GM18499 (cell line): ENCODE measurements around the gene AJUBA.
A peak's percentile ranks its signal among the peaks of the same experiment; 100 is the strongest.
"Not testable (repeated sequence)": the region's sequence is repeated elsewhere in the genome, so short reads cannot be mapped to it uniquely, and the experiment has no call there.

Experiments used
- ATAC-seq: cut with Tn5 transposase; IDR thresholded peaks from one replicate; pipeline ENCODE4 v1.9.1; 2021; ENCODE audit warnings: moderate number of reproducible peaks; ENCODE audit not compliant: insufficient read depth, unreplicated experiment

Gene AJUBA

DNA sequence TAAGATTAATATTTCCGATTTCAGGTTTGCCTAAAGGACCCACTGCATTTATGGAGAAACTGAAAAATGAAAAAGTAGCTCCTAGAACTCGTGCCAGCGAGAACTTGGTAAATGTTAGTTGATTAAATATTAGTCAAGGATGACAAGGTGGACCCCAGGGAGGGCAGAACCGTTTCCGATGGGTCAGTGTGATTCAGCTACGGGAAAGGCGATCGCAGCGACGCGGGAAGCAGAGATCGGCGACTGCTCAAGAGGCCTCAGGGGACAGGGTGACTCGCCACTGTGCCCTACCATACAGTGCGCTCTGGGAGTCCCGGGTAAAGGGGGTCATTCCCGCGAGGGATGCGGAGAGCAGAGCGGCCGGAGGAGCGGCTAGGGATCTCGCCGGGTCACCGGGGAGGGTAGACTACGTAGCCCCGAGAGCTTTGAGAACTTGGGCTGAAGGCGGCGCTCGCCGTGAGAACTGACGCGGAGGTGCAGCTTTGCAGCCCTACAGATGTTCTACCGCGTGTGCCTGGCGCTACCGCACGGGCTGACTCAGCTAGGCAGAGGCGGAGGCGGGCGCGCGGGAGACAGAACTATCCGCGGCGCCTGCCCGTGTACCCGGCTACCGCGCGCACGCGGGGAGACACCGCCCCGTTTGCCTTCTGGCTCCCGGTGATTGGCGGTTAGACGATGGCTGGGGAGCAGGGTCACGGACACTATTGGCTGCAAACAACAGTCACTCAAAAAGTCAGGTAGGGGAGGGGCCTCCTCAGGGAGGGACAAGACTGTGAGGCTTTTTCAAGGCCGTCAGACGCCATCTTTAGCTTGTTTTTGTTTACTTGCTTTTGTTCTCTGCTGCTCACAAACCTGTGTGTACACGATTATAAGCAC is 24.4 kb upstream of the AJUBA start:
- ATAC-seq = peak; percentile 67

DNA sequence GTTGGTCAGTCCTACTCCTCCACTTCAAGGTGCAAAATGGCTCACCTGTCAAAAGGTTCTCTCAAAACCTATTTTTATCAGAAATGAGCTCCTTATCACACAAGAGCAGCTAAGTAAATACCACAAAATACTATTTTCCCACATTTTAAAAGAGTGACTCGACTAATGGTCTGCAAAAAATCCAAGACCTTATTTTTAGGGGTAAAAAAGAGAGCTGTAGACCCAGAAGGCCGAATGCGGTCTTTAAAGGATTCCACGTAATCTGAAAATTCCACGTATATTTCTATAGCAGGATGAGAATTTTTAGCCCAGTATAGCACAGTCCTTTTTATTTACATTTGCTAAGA is 23.8 kb upstream of the AJUBA start:
- no peak for ATAC-seq

DNA sequence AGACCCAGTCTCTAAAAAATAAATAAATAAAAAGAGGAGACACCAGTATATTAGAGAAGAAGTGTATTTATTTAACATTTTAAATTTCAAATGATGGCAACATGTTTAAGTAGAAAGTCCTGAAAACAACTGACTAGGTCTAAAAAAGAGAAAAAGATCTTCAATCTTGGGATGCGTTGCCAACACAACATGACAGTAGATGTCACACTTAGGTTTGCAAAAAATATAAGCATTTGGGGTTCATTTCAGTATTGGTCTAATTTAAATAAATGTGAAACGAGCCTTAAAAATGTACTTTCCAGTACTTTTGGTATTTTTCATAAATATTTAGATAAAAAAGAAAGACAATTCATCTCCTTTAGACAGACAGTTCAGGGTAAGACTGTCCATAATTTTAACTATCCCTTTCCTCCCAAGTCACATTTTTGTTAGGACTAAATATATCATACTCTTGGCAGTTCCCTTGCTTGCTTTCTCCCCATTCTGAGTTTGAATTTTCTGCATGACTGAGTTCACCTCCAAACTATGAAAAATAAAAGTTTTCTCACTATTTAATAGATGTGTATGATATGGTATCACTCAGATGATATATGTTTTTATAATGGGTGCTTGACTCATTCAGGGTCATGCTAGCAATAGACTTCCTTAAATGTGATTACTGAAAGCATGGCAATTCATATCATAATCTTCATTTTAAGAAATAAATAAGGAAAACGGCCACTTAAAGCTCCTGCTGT is 23.3 kb upstream of the AJUBA start:
- no peak for ATAC-seq

DNA sequence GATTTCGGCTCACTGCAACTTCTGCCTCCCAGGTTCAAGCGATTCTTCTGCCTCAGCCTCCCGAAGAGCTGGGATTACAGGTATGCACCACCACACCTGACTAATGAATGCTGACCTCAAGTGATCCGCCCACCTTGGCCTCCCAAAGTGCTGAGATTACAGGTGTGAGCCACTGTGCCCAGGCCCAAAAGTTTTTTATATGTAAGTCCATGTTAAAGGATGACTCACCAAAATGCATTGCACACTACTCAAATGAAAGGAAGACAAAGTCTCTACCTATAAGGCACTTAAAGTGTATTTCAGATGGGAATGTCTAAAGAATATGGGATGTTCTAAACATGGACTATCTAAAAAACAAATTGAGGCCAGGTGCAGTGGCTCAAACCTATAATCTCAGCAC is 21.9 kb upstream of the AJUBA start:
- not testable (repeated sequence) for ATAC-seq

DNA sequence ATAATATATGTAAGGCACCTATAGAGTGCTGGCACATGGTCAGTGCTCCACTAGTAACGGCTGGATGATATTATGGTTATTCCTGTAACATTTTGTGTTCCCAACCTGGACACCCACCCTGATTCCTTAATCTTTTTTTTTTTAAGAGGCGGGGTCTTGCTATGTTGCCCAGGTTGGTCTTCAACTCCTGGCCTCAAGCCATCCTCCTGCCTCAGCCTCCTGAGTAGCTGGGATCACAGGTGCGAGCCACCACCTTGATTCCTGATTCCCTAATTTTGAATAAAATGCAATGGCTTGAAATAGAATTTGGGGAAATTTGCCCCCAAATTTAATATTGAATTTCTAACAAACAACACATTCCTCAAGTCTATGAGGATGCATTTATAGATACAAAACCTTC is 20.2 kb upstream of the AJUBA start:
- ATAC-seq = no peak

DNA sequence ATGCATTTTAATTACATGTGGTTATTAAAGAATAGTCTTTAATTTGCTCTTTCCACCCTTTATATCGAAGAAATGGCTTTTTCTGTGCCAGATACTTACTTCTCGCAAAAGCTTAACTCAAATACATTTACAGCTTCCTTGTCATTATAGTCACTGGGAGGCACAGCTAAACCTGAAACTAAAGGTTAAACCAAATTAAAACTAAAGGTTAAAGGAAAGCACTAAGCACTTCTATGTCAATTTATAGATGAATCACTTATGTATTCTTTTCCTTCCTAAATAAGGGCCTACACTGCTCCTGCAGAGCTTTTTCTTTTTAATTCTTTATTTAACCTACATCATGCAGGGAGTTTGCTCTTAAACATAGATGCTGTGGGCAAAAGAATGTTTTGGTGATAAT is 18.5 kb upstream of the AJUBA start:
- ATAC-seq = no peak

DNA sequence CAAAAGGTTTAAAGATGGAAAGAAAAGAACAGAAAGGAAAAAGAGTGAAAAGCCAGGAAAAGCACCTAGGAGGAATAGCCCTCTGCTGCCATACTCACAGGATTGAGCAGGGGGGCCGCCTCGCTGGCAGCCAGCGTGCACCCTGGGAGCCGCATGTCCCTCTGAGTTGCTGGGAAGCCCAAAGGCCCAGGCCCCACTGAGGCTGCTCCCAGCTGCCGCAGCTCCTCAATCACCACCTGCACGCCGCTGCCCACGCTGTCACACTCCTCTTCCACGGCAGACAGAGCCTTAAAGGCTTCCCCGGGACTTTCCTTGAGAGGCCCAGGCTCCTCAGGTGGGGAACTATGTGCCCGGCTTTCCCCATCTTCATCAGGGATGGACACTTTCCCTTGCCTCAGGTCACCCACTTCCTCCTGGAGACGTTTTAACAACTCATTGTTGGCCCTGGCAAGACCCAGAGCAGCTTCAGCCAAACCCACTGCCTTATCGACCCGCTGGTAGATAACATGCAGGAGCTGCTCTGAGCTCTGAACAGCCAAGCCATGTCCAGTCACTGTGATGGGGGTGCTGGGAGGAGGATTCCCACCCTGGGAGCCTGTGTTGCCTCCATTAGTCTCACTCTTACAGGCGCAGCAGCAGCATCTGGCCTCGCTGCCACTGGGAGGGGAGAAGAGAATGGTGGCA is 16.1 kb upstream of the AJUBA start:
- no peak for ATAC-seq

DNA sequence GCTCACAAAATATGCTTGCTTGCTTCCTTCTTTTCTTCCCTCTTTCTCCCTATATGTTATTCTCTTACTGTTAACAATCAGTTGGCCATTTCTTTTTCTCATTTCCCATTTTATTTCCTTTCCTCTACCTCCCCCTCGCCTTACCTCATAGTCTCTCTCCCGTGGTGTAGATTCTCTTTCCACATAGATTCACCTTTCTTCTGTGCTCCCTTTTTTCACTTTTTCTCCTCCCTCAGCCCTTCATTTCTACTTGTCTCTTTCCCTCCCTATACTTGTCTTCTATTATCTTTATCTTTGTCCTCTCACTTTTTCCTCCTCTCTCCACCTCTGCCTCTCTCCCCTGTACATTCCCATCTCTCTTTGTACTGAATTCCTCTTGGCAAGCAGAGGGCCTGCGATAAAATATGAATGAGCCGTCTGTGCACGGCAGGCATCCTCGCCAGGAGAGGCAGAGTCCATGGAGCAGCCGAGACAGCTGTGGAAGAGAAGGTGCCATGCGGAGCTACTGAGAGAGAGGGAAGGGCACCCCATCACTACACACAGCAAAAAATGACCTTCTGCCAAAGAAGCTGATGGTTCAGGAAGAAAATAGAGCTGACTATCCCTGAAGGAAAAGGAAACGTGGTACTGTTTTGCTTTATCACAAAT is 15.4 kb upstream of the AJUBA start:
- no peak for ATAC-seq

DNA sequence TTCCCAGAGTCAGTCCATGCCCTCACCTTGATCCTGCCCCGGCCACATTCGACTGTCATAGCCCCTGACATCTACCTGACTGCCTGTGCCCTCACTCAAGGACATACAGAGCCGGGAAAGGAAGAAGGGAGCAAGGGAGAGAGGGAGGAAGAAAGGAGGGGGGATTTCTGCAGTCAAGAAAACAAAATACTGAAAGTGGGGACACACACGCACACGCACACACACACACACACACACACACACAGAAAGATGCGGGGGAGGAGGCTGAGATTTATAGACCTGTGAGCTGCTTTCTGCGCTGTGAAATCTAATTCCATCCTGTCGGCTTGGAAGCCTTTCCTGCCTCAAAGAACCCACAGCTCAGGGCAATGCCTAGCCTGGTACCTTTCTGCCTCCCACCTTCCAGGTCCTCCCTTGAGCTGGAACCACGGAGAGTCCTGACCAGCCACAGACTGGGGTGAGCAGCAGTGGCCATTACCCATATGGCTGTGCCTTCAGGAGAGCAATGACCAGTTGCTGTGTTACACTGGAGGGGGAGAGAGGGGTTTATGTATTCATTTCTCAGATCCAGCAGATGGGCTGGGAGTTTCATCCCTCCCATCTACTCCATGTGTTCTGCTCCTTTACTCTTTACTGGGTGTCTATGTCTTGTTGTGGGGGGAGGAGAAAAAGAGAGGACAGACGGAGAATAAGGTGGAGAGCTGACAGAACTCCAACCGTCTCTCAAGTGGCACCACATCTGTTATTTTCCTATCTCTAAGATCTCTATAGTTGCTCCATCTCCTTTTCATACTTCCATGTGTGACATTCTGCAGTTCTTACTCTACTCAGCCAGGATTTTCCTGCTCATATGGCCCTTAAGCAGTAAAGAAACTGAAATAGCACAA is 14.7 kb upstream of the AJUBA start:
- no peak for ATAC-seq

DNA sequence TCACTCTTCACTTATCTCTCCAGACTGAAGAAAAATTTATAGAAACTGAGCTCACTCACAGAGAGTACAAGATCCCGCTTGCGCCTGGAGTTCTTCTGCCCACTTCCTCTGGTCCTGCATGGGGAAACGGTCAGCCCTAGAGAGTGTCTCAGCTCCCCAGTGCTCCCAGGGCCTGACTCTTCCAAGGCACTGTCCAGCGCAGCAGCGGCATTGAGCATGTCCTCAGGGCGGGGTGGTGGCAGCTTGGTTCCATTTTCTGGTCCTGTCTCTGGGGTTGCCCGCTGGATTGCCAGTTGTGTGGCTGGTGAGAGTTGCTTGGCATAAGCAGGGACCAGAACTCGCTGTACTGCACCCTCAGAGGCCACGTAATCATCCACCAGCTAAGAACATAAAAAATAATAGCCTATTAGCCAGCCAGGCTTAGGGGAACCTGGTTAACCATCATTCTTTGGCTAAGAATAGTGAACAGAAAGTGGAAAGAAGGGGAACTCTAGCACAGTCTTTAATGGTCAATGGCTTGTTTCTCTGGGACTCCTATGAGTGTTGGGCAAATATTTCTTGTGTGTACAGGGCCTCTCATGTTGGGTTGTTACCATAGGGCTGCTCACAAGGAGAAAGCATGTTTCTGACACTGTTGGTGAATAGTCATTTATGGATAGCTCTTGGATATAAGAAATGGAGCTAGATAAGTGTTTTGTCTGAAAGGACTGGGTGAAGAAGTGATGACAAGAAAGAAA is 13.7 kb upstream of the AJUBA start:
- no peak for ATAC-seq

DNA sequence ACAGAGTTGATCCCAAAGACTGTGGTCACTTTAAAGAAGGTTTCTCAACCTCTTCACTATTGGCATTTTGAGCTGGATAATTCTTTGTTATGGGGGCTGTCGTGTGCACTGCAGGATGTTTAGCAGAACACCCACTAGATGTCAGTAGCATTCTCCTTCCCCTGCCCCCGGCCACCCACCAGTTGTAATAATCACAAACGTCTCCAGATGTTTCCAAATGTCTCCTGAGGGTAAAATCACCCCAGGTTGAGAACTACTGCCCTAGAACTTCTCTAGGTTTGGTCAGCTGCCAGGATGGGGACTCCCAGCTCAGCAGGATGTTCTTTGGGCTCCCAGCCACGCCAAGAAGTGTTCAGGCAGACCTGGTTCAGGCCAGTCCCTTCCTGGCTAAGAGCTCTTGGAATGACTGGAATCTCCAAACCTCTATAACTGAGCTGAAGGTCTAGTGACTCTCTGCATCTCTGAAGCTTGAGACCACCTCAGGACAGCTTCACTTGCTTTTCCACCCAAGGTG is 12.5 kb upstream of the AJUBA start:
- ATAC-seq = no peak

DNA sequence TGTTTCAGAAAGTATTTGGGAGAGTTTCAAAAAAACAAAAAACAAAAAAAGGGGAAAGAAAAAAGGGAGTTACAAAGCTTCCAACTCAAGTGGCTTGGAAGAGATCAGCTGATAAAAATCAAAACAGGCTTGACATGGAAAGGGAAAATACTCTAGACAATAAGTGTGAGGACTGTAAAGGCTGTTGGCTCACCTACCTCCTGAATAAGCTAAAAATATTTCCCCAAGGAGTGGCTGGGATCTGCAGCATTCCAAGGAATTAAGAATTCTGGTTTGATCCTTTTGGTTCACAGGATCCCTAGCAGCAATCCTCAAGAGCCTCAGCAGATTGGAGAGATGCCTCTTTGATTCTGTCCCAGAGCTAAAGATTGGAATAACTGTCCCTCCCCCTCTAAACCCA is 11.2 kb upstream of the AJUBA start:
- ATAC-seq = no peak

DNA sequence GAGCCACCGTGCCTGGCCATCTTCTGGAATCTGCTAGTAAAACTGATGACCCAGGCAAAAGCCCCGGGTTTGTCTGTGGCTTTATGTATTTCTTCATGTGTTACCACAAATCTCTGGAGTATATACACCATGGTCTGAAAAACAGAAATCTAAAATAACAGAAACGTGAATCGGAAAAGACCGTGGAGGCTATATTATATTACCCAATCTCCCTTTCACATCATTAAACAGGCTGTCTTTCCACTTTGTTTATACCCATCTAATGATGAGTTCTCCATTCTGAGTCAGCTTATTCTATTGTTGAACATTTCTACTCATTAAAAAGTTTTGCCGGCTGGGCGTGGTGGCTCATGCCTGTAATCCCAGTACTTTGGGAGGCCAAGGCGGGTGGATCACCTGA is 9.5 kb upstream of the AJUBA start:
- no peak for ATAC-seq

DNA sequence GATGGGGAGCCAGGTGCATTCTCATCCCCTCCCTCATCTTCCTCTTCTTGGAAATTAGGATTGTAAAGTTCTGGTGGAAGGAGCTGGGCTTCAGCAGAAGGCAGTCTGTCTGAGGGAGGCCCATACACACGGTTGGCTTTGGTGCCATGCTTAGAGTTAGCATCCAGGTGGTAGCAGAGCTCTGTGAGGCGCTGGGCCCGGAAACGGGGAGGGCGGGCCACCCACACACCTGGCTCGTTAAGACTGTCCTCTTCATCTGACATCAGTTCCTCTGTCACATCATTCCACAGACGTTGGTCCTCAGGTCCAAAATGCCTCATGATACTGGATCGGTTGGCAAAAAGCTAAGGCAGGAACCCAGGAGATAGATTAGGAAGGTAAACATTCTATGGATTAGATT is 4.9 kb upstream of the AJUBA start:
- ATAC-seq = no peak

DNA sequence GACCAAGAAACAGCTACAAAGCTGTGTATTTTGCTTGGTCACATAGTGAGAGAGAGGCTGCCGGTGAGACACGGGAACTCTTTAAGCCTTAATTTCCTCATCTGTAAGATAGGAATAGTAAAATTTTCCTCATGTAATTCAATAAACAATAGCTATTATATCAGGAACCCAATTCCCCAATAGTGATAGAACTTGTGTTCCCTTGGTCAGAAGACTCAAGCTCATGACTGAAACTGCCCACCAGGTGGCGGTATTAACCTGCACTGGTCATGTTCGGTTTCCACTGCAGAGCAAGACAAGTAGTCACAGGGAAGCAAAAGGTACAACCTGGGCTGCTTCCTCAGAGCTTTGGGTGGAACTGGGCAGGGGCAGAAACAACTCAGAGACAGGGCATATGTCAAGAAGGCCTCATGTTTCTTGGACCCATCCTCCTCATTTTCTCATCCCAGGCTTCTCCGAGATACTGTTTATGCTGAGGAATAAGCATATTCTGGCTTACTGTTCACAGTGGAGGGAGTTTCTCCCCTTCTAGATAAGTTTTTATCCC is 4.2 kb upstream of the AJUBA start:
- ATAC-seq = no peak

DNA sequence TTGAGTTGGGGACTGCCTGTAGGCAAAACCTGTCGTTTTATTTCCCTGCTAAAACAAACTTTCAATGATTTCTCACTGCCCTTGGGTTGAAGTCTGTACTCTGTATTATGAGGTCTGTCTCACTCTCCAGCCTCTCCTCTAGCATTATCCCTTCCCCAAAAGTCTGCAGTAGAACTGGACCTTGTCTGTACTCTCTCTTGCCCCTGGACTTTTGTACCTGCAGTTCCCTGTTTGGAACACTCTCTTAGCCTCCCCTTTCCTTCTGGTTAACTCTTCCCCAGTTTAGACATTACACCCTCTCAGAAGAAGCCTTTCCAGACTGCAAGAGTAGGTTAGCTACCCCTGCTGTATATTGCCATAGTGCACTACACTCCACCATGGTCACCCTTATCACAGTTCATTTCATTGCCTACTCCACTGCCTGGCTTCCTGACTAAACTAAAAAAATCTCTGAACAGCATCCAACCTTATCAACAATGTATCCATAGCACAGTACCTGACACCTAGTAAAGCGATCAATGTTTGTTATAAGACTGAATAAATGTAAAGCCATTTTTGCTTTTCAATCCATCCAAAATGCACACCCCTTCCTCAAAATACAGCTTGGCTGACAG is 3.6 kb upstream of the AJUBA start:
- ATAC-seq = no peak

DNA sequence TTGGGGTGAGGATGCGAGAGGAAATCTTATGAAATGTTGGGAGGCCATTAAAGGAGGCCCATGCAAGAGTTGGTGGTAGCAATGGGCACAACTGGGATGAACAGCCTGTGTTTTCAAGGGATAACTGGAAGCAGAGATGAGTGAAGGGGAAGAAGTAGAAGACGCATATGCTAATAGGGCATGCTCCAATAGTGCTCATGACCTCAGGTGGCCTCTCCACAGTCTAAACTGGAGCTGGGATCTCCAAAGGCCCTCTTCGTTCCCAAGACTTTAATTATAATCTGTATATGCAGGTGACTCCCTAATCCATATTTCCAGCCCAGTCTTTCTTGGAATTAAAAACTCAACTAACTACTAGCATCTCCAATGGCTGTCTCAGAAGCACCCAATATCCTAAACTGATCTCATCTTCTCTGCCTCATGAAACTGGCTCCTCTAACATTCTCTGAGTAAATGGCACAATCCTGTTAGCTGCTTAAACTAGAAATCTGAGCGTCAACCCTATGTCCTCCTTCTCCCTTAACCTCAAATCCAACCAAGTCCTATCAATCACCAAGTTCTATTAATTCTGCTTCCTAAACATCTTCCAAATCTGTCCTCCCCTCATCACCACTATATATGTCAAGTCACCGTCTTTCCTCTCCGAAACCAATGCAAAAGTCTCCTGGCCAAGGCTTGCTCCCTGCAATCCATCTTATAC is 2.8 kb upstream of the AJUBA start:
- ATAC-seq = no peak
